Measurements from ENCODE around the gene DDAH2.

Gene DDAH2

GRCh38 chr6:31760790-31761189 lies 31.7 kb upstream of the DDAH2 start:
- no peak for DNase-seq

DNA sequence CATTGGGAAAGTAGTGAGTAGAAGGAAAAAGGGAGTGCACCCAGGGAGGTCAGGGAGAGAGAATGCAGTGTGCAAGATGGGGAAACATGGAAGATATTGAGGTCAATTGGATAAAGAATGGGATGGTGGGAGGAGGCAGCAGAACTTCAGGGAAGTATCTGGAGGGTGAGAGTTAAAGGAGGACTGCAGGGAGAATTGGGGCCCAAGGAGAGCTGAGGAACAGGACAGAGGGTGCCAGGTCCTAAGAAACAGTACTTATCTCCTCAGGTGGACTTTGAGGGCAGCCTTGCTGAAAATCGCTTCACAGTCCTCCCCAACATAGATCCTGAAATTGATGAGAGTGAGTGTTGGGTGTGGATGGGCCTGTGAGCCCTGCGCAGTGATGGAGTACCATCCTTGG lies 29.2 kb upstream of the DDAH2 start:
- DNase-seq: no peak

GRCh38 chr6:31752739-31753319 lies 23.7 kb upstream of the DDAH2 start:
- peak; percentile 80 for DNase-seq

- DNase-seq: peak; percentile 65
Observed at GRCh38 chr6:31750411-31751022, 21.4 kb upstream of the DDAH2 start.

- no peak for DNase-seq
Observed at GRCh38 chr6:31749301-31750036, 20.4 kb upstream of the DDAH2 start.

- DNase-seq: no peak
Observed at GRCh38 chr6:31744422-31744821, 15.3 kb upstream of the DDAH2 start.

DNA sequence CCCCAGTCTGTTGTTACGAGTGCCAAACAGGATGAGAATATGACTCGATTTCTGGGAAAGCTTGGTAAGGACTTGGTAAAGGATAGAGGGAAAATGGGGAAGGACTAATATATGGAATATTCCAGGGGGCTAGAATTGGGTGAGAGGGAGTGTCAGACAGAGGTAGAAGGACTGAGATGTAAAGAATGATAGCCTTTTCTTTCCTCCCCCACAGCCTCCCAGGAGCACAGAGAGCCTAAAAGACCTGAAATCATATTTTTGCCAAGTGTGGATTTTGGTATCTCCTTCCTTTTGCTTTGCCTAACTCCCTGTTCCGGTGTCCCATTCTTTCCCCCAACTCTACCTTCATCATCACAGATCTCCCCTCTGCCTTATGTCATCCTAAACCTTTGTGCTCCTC lies 13.8 kb upstream of the DDAH2 start:
- no peak for DNase-seq

DNA sequence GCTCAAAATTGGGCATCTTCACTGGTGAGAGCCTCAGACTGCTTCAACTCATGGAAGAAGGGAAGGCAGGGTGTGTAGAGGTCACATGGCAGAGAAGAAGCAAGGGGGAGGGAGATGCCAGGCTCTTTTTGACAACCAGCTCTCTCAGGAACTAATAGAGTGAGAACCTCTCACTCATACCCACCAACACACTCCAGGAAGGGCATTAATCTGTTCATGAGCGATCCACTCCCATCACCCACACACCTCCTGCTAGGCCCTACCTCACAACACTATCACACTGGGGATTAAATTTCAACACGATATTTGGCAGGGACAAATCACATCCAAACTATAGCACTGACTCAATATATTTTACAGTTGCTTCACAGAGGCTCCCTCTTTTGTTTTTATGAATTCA lies 12.7 kb upstream of the DDAH2 start:
- no peak for DNase-seq

DNA sequence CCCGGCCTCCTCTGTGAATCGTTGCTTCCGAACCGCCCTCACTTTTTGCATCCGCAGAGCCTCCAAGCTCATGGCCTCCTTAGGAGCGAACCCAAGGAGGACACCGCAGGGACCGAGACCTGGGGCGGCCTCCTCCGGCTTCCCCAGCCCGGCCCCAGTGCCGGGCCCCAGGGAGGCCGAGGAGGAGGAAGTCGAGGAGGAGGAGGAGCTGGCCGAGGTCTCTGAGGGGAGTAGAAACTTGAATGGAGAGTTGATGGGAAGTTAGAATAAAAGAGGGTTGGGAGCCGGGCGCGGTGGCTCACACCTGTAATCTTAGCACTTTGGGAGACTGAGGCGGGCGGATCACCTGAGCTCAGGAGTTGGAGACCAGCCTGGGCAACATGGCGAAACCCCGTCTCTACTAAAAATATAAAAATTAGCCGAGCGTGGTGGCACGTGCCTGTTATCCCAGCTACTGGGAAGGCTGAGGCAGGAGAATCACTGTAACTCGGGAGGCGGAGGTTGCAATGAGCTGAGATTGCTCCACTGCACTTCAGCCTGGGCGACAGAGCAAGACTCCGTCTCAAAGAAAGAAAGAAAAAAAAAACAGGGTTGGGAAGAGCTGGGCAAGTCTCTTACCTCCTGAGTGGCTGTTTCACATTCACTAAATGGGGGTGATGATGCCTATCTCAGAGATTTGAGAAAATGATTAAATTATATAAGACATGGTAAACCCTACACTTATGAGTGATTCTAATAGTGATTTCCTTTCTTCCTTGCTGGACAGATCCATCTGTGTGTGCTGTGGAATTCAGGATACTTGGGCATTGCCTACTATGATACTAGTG lies 11.5 kb upstream of the DDAH2 start:
- DNase-seq: no peak

- peak; percentile 100 for DNase-seq
Observed at GRCh38 chr6:31739639-31740396, 10.7 kb upstream of the DDAH2 start, which contains the start of gene MSH5. Gene MSH5 (plus strand): TSS chr6:31740005. CDS start chr6:31740467, 462 bp downstream.

- peak; percentile 81 for DNase-seq
Observed at GRCh38 chr6:31737991-31738979, 9.2 kb upstream of the DDAH2 start.

GRCh38 chr6:31737315-31737990 lies 8.4 kb upstream of the DDAH2 start:
- no peak for DNase-seq

DNA sequence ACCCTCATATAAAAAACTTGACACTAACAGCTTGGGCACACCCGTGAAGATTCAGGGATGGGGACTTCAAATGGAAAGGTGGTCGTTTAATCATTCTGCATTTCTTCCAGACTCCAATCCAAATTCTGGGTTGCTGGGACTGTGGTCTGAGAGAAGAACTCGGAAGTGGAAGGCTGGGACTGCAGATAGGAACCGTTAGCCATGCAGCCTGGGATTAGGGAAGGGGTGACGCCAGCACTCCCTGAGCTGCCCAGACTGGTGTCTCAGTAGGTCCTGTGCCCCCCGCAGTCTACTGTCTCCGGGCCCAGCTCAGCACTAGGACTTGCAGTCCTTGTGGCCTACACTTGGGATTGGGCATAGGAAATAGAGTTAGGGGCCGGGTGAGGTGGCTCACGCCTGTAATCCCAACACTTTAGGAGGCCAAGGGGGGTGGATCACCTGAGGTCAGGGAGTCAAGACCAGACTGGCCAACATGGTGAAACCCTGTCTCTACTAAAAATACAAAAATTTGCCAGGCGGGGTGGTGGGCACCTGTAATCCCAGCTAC lies 7.7 kb upstream of the DDAH2 start:
- no peak for DNase-seq

GRCh38 chr6:31736021-31736767 lies 7.1 kb upstream of the DDAH2 start, which contains the start of gene CLIC1:
Gene CLIC1 (minus strand): TSS chr6:31736530. CDS start chr6:31736300, 230 bp downstream.
- peak; percentile 91 for DNase-seq

- peak; percentile 88 for DNase-seq
Observed at GRCh38 chr6:31734821-31735406, 5.8 kb upstream of the DDAH2 start.

DNA sequence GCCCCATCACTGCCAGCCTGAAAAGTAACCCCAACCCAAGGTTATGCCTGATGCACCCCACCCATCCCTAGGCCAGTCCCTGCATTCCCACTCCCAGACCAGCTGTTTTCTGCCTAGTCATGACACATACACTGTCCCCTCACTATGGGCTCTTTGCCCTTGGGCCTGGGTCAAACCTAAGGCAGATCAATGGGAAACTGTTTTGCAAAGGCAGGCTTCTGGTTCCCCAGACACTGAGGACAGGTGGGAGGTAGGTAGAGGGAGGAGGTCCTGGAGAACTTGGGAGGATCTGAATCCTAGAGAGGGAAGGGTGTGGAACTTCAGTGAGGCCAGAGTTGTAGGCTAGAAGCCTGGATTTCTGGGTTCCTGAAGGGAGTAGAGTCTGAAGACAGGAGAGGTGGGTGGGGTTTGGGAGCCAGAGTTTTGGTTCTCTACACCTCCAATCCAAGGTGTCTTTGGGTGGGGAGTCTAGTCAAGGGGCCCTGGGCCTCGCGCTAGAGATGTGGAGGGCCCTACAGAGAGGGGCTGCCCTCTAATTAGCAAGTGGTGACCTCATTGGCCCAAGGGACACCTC lies 5.2 kb upstream of the DDAH2 start:
- no peak for DNase-seq

DNA sequence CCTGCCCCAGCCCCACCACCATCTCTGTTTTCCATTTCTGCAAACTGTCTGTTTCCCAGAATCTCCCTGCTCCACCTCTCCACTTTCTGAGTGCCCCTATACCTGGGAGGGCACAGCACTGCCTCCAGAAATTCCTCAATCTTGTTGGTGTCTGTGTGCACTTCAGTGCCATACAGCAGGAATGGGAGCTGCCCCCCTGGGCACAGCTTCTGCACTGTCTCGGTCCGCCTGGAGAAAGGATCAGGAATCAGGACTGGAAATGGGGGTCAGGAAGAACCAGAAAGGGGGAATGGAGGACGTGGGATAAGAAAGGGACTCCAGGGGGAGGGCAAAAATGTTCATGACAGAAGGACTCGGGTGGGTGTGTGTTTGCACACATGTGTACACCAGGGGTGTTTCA lies 4.6 kb upstream of the DDAH2 start:
- DNase-seq: no peak

DNA sequence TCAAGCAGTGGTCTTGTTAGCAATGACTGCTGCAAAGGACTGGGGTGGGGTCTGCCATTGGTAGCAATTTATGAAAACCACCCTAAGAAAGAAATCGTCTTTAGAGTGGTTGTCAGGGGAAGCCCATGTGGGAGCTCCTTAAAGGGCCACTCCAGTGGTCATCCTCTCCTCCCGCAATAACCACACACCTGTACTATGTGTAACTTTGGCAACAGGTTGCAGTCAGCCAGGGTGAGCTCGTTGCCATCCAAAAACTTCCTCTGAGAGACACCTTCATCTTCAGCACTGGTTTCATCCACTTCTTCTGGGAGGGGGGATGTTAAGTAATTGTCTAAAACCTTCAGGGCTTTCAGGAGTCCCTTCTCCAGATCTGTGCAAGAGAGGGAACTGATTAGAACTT lies 2.9 kb upstream of the DDAH2 start:
- no peak for DNase-seq

- DNase-seq: peak; percentile 26
Observed at GRCh38 chr6:31730631-31731086, 1.6 kb upstream of the DDAH2 start.

Measured in EL (cell line).